SK-N-SH treated with all-trans-retinoic acid at 6 μM for 48 hours (cell line): ENCODE data around the gene NKX2-3.

Experiments
- ATAC-seq: fragments of 200-7000 bp; cut with Tn5 transposase; 3 replicates; pipeline ENCODE4 v1.9.1; 2020; ENCODE audit warnings: mild to moderate bottlenecking, moderate library complexity
- ARNTL ChIP-seq: fragments of 450-650 bp; formaldehyde crosslinking; IDR thresholded peaks from 2 replicates; pipeline ENCODE4 v1.5.0; 2020; ENCODE audit warnings: low read depth, mild to moderate bottlenecking, moderate library complexity, borderline replicate concordance
- BACH2 ChIP-seq: fragments of 250-450 bp; sonication (Bioruptor Pico); IDR thresholded peaks from 2 replicates; pipeline ENCODE4 v1.9.0; 2021; ENCODE audit warnings: mild to moderate bottlenecking, borderline replicate concordance
- CSDC2 ChIP-seq: fragments of 250-450 bp; sonication (Bioruptor Pico); IDR thresholded peaks from 2 replicates; pipeline ENCODE4 v1.5.0; 2020; ENCODE audit warnings: mild to moderate bottlenecking, moderate library complexity
- ESRRG ChIP-seq: fragments of 250-450 bp; sonication (Bioruptor Pico); IDR thresholded peaks from 2 replicates; pipeline ENCODE4 v1.6.1; 2021; ENCODE audit warnings: mild to moderate bottlenecking
- ISL1 ChIP-seq: fragments of 250-450 bp; sonication (Bioruptor Pico); IDR thresholded peaks from 2 replicates; pipeline ENCODE4 v2.1.2; 2022; ENCODE audit warnings: mild to moderate bottlenecking, moderate library complexity
- OSR1 ChIP-seq: fragments of 250-450 bp; sonication (Bioruptor Pico); IDR thresholded peaks from 2 replicates; pipeline ENCODE4 v1.8.0; 2022; ENCODE audit warnings: moderate library complexity, mild to moderate bottlenecking, inconsistent platforms
- POU6F1 ChIP-seq: fragments of 250-450 bp; sonication (Bioruptor Pico); IDR thresholded peaks from 2 replicates; pipeline ENCODE4 v1.8.0; 2021; ENCODE audit warnings: low read depth, mild to moderate bottlenecking, moderate library complexity, borderline replicate concordance
- PPARA ChIP-seq: fragments of 250-450 bp; sonication (Bioruptor Pico); IDR thresholded peaks from 2 replicates; pipeline ENCODE4 v1.5.0; 2020; ENCODE audit warnings: mild to moderate bottlenecking, borderline replicate concordance
- RARB ChIP-seq: fragments of 250-450 bp; sonication (Bioruptor Pico); IDR thresholded peaks from 2 replicates; pipeline ENCODE4 v1.8.0; 2021; ENCODE audit warnings: mild to moderate bottlenecking, moderate library complexity
- SNAI2 ChIP-seq: fragments of 250-450 bp; sonication (Bioruptor Pico); IDR thresholded peaks from 2 replicates; pipeline ENCODE4 v1.5.0; 2020; ENCODE audit warnings: mild to moderate bottlenecking, moderate library complexity
- TOX ChIP-seq: fragments of 250-450 bp; sonication (Bioruptor Pico); IDR thresholded peaks from 2 replicates; pipeline ENCODE4 v1.8.0; 2021; ENCODE audit warnings: mild to moderate bottlenecking, moderate library complexity, borderline replicate concordance
- TSHZ2 ChIP-seq: fragments of 250-450 bp; sonication (Bioruptor Pico); IDR thresholded peaks from 2 replicates; pipeline ENCODE4 v1.5.0; 2020; ENCODE audit warnings: mild to moderate bottlenecking, moderate library complexity
- ZFP3 ChIP-seq: fragments of 250-450 bp; sonication (Bioruptor Pico); IDR thresholded peaks from 2 replicates; pipeline ENCODE4 v1.5.0; 2020; ENCODE audit warnings: mild to moderate bottlenecking, moderate library complexity
- ZFP30 ChIP-seq: fragments of 450-650 bp; formaldehyde crosslinking; IDR thresholded peaks from 2 replicates; pipeline ENCODE4 v1.5.0; 2022; ENCODE audit warnings: mild to moderate bottlenecking, moderate library complexity
- ZNF565 ChIP-seq: fragments of 450-650 bp; formaldehyde crosslinking; conservative IDR thresholded peaks from 2 replicates; pipeline ENCODE4 v1.5.0; 2020; ENCODE audit warnings: low read depth, mild to moderate bottlenecking, moderate library complexity
- ZNF70 ChIP-seq: fragments of 450-650 bp; formaldehyde crosslinking; IDR thresholded peaks from 2 replicates; pipeline ENCODE4 v1.5.0; 2020; ENCODE audit warnings: mild to moderate bottlenecking, moderate library complexity
- ZNF8 ChIP-seq: fragments of 450-650 bp; formaldehyde crosslinking; IDR thresholded peaks from 2 replicates; pipeline ENCODE4 v1.5.0; 2020; ENCODE audit warnings: mild to moderate bottlenecking, moderate library complexity
- TF ChIP-seq, protein P1 (sequence below): fragments of 250-450 bp; sonication (Bioruptor Pico); IDR thresholded peaks from 2 replicates; pipeline ENCODE4 v1.5.1; 2020; ENCODE audit warnings: low read depth, mild to moderate bottlenecking, moderate library complexity

The NKX2-3 gene

DNA sequence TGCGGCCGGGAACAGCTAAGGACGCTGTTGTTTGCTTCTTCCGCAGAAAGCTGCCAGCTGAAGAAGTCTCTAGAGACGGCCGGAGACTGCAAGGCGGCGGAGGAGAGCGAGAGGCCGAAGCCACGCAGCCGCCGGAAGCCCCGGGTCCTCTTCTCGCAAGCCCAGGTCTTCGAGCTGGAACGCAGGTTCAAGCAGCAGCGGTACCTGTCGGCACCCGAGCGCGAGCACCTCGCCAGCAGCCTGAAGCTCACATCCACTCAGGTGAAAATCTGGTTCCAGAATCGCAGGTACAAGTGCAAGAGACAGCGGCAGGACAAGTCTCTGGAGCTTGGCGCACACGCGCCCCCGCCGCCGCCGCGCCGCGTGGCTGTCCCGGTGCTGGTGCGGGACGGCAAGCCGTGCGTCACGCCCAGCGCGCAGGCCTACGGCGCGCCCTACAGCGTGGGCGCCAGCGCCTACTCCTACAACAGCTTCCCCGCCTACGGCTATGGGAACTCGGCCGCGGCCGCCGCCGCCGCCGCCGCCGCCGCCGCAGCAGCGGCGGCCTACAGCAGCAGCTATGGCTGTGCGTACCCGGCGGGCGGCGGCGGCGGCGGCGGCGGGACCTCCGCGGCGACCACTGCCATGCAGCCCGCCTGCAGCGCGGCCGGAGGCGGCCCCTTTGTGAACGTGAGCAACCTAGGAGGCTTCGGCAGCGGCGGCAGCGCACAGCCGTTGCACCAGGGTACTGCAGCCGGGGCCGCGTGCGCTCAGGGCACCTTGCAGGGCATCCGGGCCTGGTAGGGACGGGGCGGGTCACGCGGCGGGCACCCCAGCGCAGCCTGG, 2.4 kb downstream of the NKX2-3 start:
- peak; percentile 20 for ATAC-seq
- TF ChIP-seq SNAI2 (CRISPR knock-in tag) = no peak
- TF ChIP-seq ZNF565 = no peak
- no peak for TF ChIP-seq BACH2 (CRISPR knock-in tag)
- TF ChIP-seq ZFP3 (CRISPR knock-in tag) = no peak
- no peak for TF ChIP-seq ZNF8 (CRISPR knock-in tag)
- TF ChIP-seq, protein P1, sequence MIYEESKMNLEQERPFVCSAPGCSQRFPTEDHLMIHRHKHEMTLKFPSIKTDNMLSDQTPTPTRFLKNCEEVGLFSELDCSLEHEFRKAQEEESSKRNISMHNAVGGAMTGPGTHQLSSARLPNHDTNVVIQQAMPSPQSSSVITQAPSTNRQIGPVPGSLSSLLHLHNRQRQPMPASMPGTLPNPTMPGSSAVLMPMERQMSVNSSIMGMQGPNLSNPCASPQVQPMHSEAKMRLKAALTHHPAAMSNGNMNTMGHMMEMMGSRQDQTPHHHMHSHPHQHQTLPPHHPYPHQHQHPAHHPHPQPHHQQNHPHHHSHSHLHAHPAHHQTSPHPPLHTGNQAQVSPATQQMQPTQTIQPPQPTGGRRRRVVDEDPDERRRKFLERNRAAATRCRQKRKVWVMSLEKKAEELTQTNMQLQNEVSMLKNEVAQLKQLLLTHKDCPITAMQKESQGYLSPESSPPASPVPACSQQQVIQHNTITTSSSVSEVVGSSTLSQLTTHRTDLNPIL = no peak
- no peak for TF ChIP-seq OSR1 (CRISPR knock-in tag)
- TF ChIP-seq PPARA (CRISPR knock-in tag) = no peak
- TF ChIP-seq POU6F1 (CRISPR knock-in tag) = no peak
- TF ChIP-seq TOX (CRISPR knock-in tag) = no peak
- TF ChIP-seq ARNTL (CRISPR knock-in tag) = no peak
- TF ChIP-seq CSDC2 (CRISPR knock-in tag) = no peak
- no peak for TF ChIP-seq TSHZ2 (CRISPR knock-in tag)

DNA sequence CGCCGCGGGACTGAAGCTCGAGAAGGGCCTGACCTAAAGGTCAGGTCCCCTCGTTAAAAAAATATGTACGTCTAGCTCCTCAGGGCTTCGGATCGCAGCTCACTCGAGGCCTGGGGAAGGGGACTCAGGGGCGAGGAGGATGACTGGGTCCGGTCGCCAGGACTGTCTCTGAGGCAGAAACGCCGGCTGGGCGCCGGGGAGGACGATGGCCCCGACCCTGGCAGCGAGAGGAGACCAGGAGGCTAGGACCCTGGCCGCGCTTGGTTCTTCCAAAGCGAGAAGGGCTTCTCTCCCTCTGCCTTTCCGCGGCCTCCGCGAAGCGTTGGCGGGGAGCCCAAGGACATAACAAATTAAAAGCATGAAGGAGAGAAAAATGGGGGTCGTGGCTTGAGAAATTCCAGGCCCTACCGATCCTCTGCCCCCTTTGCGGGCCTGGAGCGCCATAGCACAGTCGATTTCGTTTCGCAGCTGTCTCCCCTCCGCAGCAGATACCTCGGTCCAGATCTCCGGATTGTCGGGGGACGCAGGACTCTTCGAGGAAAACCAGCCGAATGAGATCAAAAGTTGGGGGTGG, 3.1 kb downstream of the NKX2-3 start:
- TF ChIP-seq, protein P1 = no peak
- TF ChIP-seq TSHZ2 (CRISPR knock-in tag) = no peak
- no peak for TF ChIP-seq ZFP3 (CRISPR knock-in tag)
- TF ChIP-seq ISL1 (CRISPR knock-in tag) = no peak
- TF ChIP-seq ZFP30 (CRISPR knock-in tag) = no peak
- no peak for TF ChIP-seq ARNTL (CRISPR knock-in tag)
- no peak for TF ChIP-seq RARB (CRISPR knock-in tag)
- TF ChIP-seq ESRRG (CRISPR knock-in tag) = no peak
- TF ChIP-seq ZNF70 (CRISPR knock-in tag) = no peak
- ATAC-seq = no peak
